GM12872 (cell line): ENCODE measurements around the gene MEF2D.

Experiments
- CTCF ChIP-seq: IDR thresholded peaks from 3 replicates; pipeline ENCODE4 v1.5.1; 2011; ENCODE audit warnings: low read depth, mild to moderate bottlenecking, low read length, moderate library complexity; ENCODE audit not compliant: insufficient read depth

Gene MEF2D

GRCh38 chr1:156468693-156469345, 31.8 kb downstream of the MEF2D start:
- TF ChIP-seq CTCF, result no peak

- no peak for TF ChIP-seq CTCF
Measured at GRCh38 chr1:156467906-156468305, 32.7 kb downstream of the MEF2D start.

GRCh38 chr1:156467385-156467784, 33.2 kb downstream of the MEF2D start:
- TF ChIP-seq CTCF, result no peak

- peak; percentile 35; the same call in 2 of the 3 replicates for TF ChIP-seq CTCF
Measured at GRCh38 chr1:156465747-156466365, 34.7 kb downstream of the MEF2D start.

- no peak for TF ChIP-seq CTCF
Measured at GRCh38 chr1:156464825-156465452, 35.6 kb downstream of the MEF2D start.

- TF ChIP-seq CTCF, result no peak
Measured at GRCh38 chr1:156464335-156464734, 36.2 kb downstream of the MEF2D start.

- TF ChIP-seq CTCF, result no peak
Measured at GRCh38 chr1:156463874-156464273, 36.7 kb downstream of the MEF2D start.
